Naive thymus-derived CD4-positive, alpha-beta T cell (primary cell): ENCODE results near the gene CETN1. TPM values are rescaled to one million over a fixed set of nuclear protein-coding genes. Genes with fewer than 3 reads are reported as not detected.

Source experiments
- ATAC-seq: fragments of 150-1000 bp; cut with Tn5 transposase; 2 replicates; pipeline ENCODE4 v1.10.0; 2021; ENCODE audit warnings: mild to moderate bottlenecking, moderate library complexity
- CTCF ChIA-PET: fragments of 350-600 bp; sonication (Branson Sonifier 250); formaldehyde crosslinking; loops from one replicate; lab custom pipeline; 2021; ENCODE audit warnings: antibody characterized with exemption; lab: Charles Lee
- POLR2A ChIA-PET: fragments of 350-600 bp; sonication (Branson Sonifier 250); formaldehyde crosslinking; loops from one replicate; lab custom pipeline; 2021; ENCODE audit warnings: antibody characterized with exemption, inconsistent platforms; lab: Charles Lee
- DNase-seq, 9 donors: peaks; one replicate each; pipeline versions ENCODE4 v3.0.0 to v3.0.0-alpha.2; 2020 to 2022; ENCODE audit warnings: mixed read lengths in 1 of 9
- H3K27ac ChIP-seq: one replicate; pipeline ENCODE4 v1.7.0; 2013; ENCODE audit warnings: mild to moderate bottlenecking, low read depth, low read length, moderate library complexity
- H3K27me3 ChIP-seq, 2 donors: one replicate each; pipeline ENCODE4 v1.7.0; 2013; ENCODE audit warnings: low read length in 2 of 2, mild to moderate bottlenecking in 2 of 2, moderate library complexity in 2 of 2; ENCODE audit not compliant: control insufficient read depth in 2 of 2, insufficient read depth in 2 of 2
- H3K36me3 ChIP-seq, 3 experiments: 1 replicate in 2 of 3; 2 replicates in 1 of 3; pipeline ENCODE4 v1.7.0; 2013; ENCODE audit warnings: low read length in 3 of 3, mild to moderate bottlenecking in 3 of 3, moderate library complexity in 1 of 3; ENCODE audit not compliant: insufficient read depth in 3 of 3, control insufficient read depth in 2 of 3
- H3K4me1 ChIP-seq, 2 donors: one replicate each; pipeline ENCODE4 v1.7.0; 2013; ENCODE audit warnings: low read length in 2 of 2, mild to moderate bottlenecking in 2 of 2, moderate library complexity in 1 of 2; ENCODE audit not compliant: control insufficient read depth in 2 of 2, insufficient read depth in 2 of 2
- H3K4me3 ChIP-seq: 2 replicates; pipeline ENCODE4 v1.7.0; 2013; ENCODE audit warnings: mild to moderate bottlenecking, low read length
- H3K9me3 ChIP-seq, 3 experiments: 1 replicate in 2 of 3; 2 replicates in 1 of 3; pipeline ENCODE4 v1.7.0; 2013; ENCODE audit warnings: low read length in 3 of 3; ENCODE audit not compliant: control insufficient read depth in 2 of 3
- H3K27ac Mint-ChIP-seq, 9 donors: one replicate each; pipeline ENCODE4 v1.8.0; 2020 to 2022; ENCODE audit warnings: mixed read lengths in 9 of 9, mild to moderate bottlenecking in 8 of 9, moderate library complexity in 5 of 9, inconsistent platforms in 2 of 9
- H3K27me3 Mint-ChIP-seq, 5 donors: one replicate each; pipeline ENCODE4 v1.8.0; 2021 to 2022; ENCODE audit warnings: mixed read lengths in 5 of 5, mild to moderate bottlenecking in 1 of 5
- H3K36me3 Mint-ChIP-seq, 5 donors: one replicate each; pipeline ENCODE4 v1.8.0; 2020 to 2022; ENCODE audit warnings: mixed read lengths in 5 of 5, mild to moderate bottlenecking in 3 of 5, inconsistent platforms in 1 of 5
- H3K4me1 Mint-ChIP-seq, 7 donors: one replicate each; pipeline ENCODE4 v1.8.0; 2020 to 2022; ENCODE audit warnings: mixed read lengths in 7 of 7, mild to moderate bottlenecking in 3 of 7, inconsistent platforms in 1 of 7
- H3K4me3 Mint-ChIP-seq, 10 donors: one replicate each; pipeline ENCODE4 v1.8.0; 2020 to 2022; ENCODE audit warnings: mild to moderate bottlenecking in 10 of 10, mixed read lengths in 10 of 10, moderate library complexity in 6 of 10, inconsistent platforms in 2 of 10
- H3K9me3 Mint-ChIP-seq, 11 donors: one replicate each; pipeline ENCODE4 v1.8.0; 2020 to 2022; ENCODE audit warnings: mixed read lengths in 11 of 11, mild to moderate bottlenecking in 4 of 11, inconsistent platforms in 1 of 11, moderate library complexity in 1 of 11
- intact Hi-C, 2 donors: fragments of 100-400 bp; cut with micrococcal nuclease; formaldehyde crosslinking; loops; one replicate each; pipeline ENCODE4 v1.15.1; 2023
- polyA plus RNA-seq, 2 donors: library from polyadenylated mRNA; unstranded; fragments of 300-500 nt; fragmentation: Illumina TruSeq; gene quantifications; one replicate each; pipeline ENCODE4 v1.2.3, GENCODE V29; 2021
- total RNA-seq, 6 experiments: library from RNA in 5 of 6; stranded (reverse) in 5 of 6; gene quantifications; 1 replicate in 5 of 6; 2 replicates in 1 of 6; pipeline ENCODE4 v1.2.3 and lab custom pipeline; 2021 to 2026

The CETN1 gene
- total and polyA plus RNA-seq, 7 experiments from 2014 or later, result not detected

- no peaks in the 10 kb centered on the region for H3K36me3 ChIP-seq
- ATAC-seq, result no peak
- no peaks in the 10 kb centered on the region for H3K4me1 ChIP-seq
- no peaks in the 10 kb centered on the region for H3K4me1 Mint-ChIP-seq
- H3K4me3 Mint-ChIP-seq, result no peak overlapping the region
- no peak overlapping the region for H3K4me3 ChIP-seq
- H3K9me3 Mint-ChIP-seq, result peaks cover 0 to 10% (median 0%) of the 10 kb centered on the region in 11 donors
- peaks cover 0 to 3% (median 0%) of the 10 kb centered on the region in 5 donors for H3K36me3 Mint-ChIP-seq
- peaks cover 0 to 2% of the 10 kb centered on the region in 2 donors for H3K27me3 ChIP-seq
- H3K27me3 Mint-ChIP-seq, result peaks cover 4 to 28% (median 15%) of the 10 kb centered on the region in 5 donors
- no peaks in the 10 kb centered on the region for H3K9me3 ChIP-seq
- CTCF ChIA-PET, result no interaction called here
- no peak overlapping the region for H3K27ac ChIP-seq
- DNase-seq, result no peak
- intact Hi-C loops, result no loop called here
- POLR2A ChIA-PET, result no interaction called here
- H3K27ac Mint-ChIP-seq, result no peak overlapping the region
These were observed 28.6 kb upstream of the CETN1 start for GRCh38 chr18:551404-552061.

GRCh38 chr18:555705-556457, 24.3 kb upstream of the CETN1 start:
- ChIA-PET CTCF (no interaction called here), POLR2A (no interaction called here)
- ATAC-seq (no peak), DNase-seq (no peak)
- intact Hi-C loops, result no loop called here
- Histone ChIP-seq H3K4me1 (no peaks in the 10 kb centered on the region), H3K27me3 (no peaks in the 10 kb centered on the region), H3K9me3 (no peaks in the 10 kb centered on the region), H3K4me3 (no peak overlapping the region), H3K36me3 (no peaks in the 10 kb centered on the region), H3K27ac (no peak overlapping the region)
- Mint-ChIP-seq H3K4me3 (no peak overlapping the region), H3K4me1 (no peaks in the 10 kb centered on the region), H3K36me3 (no peaks in the 10 kb centered on the region), H3K9me3 (peaks cover 0 to 1% (median 0%) of the 10 kb centered on the region in 11 donors), H3K27ac (no peak overlapping the region), H3K27me3 (peaks cover 0 to 13% (median 0%) of the 10 kb centered on the region in 5 donors)

- intact Hi-C loops, result no loop called here
- H3K27ac ChIP-seq, result no peak overlapping the region
- Mint-ChIP-seq H3K4me3 (no peak overlapping the region), H3K27me3 (peaks cover 5 to 25% (median 10%) of the 10 kb centered on the region in 5 donors), H3K36me3 (no peaks in the 10 kb centered on the region), H3K27ac (no peak overlapping the region), H3K4me1 (peaks cover 0 to 3% (median 0%) of the 10 kb centered on the region in 7 donors), H3K9me3 (no peaks in the 10 kb centered on the region)
- no peak overlapping the region for H3K4me3 ChIP-seq
- POLR2A ChIA-PET, result interaction anchor here (0.7 kb wide), 1 partner anchor 31 kb away, joined by 3 read pairs; no protein-coding TSS in a partner anchor
- no peak for DNase-seq
- no peaks in the 10 kb centered on the region for H3K36me3 ChIP-seq
- CTCF ChIA-PET, result no interaction called here
- H3K4me1 ChIP-seq, result no peaks in the 10 kb centered on the region
- ATAC-seq, result no peak
- no peaks in the 10 kb centered on the region for H3K27me3 ChIP-seq
- no peaks in the 10 kb centered on the region for H3K9me3 ChIP-seq
These were observed 15.2 kb upstream of the CETN1 start for GRCh38 chr18:564708-565561.

GRCh38 chr18:565562-566061, 14.6 kb upstream of the CETN1 start:
- H3K9me3 ChIP-seq, result no peaks in the 10 kb centered on the region
- no peaks in the 10 kb centered on the region for H3K27me3 ChIP-seq
- peaks cover 0 to 3% (median 0%) of the 10 kb centered on the region in 7 donors for H3K4me1 Mint-ChIP-seq
- intact Hi-C loops, result no loop called here
- peaks cover 5 to 24% (median 10%) of the 10 kb centered on the region in 5 donors for H3K27me3 Mint-ChIP-seq
- H3K27ac Mint-ChIP-seq, result no peak overlapping the region
- no peaks in the 10 kb centered on the region for H3K4me1 ChIP-seq
- no peaks in the 10 kb centered on the region for H3K36me3 Mint-ChIP-seq
- H3K9me3 Mint-ChIP-seq, result no peaks in the 10 kb centered on the region
- ChIA-PET POLR2A (interaction anchor here (0.7 kb wide), 1 partner anchor 32 kb away, joined by 3 read pairs; no protein-coding TSS in a partner anchor), CTCF (no interaction called here)
- DNase-seq (no peak), ATAC-seq (no peak)
- no peak overlapping the region for H3K27ac ChIP-seq
- no peak overlapping the region for H3K4me3 ChIP-seq
- H3K4me3 Mint-ChIP-seq, result no peak overlapping the region
- H3K36me3 ChIP-seq, result no peaks in the 10 kb centered on the region

GRCh38 chr18:567122-567521, 13.1 kb upstream of the CETN1 start:
- H3K4me3 ChIP-seq, result no peak overlapping the region
- Mint-ChIP-seq H3K4me1 (peaks cover 0 to 3% (median 0%) of the 10 kb centered on the region in 7 donors), H3K4me3 (no peak overlapping the region), H3K27me3 (peaks cover 5 to 25% (median 10%) of the 10 kb centered on the region in 5 donors), H3K27ac (no peak overlapping the region), H3K36me3 (no peaks in the 10 kb centered on the region), H3K9me3 (no peaks in the 10 kb centered on the region)
- ChIA-PET CTCF (no interaction called here), POLR2A (no interaction called here)
- H3K27ac ChIP-seq, result no peak overlapping the region
- ATAC-seq (no peak), DNase-seq (no peak)
- no peaks in the 10 kb centered on the region for H3K27me3 ChIP-seq
- no peaks in the 10 kb centered on the region for H3K9me3 ChIP-seq
- no peaks in the 10 kb centered on the region for H3K4me1 ChIP-seq
- no peaks in the 10 kb centered on the region for H3K36me3 ChIP-seq
- intact Hi-C loops, result no loop called here

GRCh38 chr18:568731-569130, 11.4 kb upstream of the CETN1 start:
- H3K27me3 ChIP-seq, result no peaks in the 10 kb centered on the region
- POLR2A ChIA-PET, result no interaction called here
- H3K4me1 ChIP-seq, result no peaks in the 10 kb centered on the region
- no peak overlapping the region for H3K27ac ChIP-seq
- no peak overlapping the region for H3K4me3 ChIP-seq
- H3K9me3 Mint-ChIP-seq, result no peaks in the 10 kb centered on the region
- peaks cover 0 to 3% (median 0%) of the 10 kb centered on the region in 7 donors for H3K4me1 Mint-ChIP-seq
- no peak for DNase-seq
- intact Hi-C loops, result no loop called here
- peaks cover 9 to 25% (median 16%) of the 10 kb centered on the region in 5 donors for H3K27me3 Mint-ChIP-seq
- no peak overlapping the region for H3K4me3 Mint-ChIP-seq
- no peaks in the 10 kb centered on the region for H3K36me3 ChIP-seq
- H3K27ac Mint-ChIP-seq, result no peak overlapping the region
- H3K36me3 Mint-ChIP-seq, result no peaks in the 10 kb centered on the region
- H3K9me3 ChIP-seq, result no peaks in the 10 kb centered on the region
- no peak for ATAC-seq
- CTCF ChIA-PET, result no interaction called here
